ENCODE results near the gene SLC4A1AP. TPM values are rescaled to one million over a fixed set of nuclear protein-coding genes. Genes with fewer than 3 reads are reported as not detected.

The SLC4A1AP gene
- total RNA-seq, 1 experiment from 2014 or later = 19.8 TPM

DNA sequence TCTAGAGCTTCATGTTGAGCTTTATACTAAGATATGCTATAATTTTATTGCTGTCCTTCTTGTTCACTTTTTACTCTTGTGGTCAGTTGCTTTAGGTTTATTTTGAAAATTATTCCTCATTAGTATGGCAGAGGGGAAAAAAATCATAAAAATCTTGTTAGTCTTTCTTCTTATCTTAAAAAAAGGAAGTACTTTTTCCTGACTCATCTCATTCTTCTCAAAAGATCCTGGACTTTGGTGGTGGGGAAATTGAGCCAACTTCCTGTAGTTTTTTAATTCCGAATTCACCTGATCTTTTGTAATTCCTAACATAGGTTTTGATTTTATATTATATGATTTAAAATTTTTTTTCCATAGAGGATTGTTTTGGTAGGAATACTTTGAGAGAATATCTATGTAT, 3.8 kb downstream of the SLC4A1AP start (continued):
- TF ChIP-seq, protein P1, sequence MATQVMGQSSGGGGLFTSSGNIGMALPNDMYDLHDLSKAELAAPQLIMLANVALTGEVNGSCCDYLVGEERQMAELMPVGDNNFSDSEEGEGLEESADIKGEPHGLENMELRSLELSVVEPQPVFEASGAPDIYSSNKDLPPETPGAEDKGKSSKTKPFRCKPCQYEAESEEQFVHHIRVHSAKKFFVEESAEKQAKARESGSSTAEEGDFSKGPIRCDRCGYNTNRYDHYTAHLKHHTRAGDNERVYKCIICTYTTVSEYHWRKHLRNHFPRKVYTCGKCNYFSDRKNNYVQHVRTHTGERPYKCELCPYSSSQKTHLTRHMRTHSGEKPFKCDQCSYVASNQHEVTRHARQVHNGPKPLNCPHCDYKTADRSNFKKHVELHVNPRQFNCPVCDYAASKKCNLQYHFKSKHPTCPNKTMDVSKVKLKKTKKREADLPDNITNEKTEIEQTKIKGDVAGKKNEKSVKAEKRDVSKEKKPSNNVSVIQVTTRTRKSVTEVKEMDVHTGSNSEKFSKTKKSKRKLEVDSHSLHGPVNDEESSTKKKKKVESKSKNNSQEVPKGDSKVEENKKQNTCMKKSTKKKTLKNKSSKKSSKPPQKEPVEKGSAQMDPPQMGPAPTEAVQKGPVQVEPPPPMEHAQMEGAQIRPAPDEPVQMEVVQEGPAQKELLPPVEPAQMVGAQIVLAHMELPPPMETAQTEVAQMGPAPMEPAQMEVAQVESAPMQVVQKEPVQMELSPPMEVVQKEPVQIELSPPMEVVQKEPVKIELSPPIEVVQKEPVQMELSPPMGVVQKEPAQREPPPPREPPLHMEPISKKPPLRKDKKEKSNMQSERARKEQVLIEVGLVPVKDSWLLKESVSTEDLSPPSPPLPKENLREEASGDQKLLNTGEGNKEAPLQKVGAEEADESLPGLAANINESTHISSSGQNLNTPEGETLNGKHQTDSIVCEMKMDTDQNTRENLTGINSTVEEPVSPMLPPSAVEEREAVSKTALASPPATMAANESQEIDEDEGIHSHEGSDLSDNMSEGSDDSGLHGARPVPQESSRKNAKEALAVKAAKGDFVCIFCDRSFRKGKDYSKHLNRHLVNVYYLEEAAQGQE (IDR thresholded peaks at IDR 0.05; ENCODE audit: low read depth) = no peak
- TF ChIP-seq EZH2phosphoT487 (IDR thresholded peaks at IDR 0.05; ENCODE audit: borderline replicate concordance) (no peak), JUND (IDR thresholded peaks at IDR 0.05) (no peak)

- no peak overlapping the region for H3K27ac ChIP-seq (ENCODE audit: low read depth, low read length)
- H3K4me1 ChIP-seq (ENCODE audit: control insufficient read depth in 1 of 2, insufficient read depth in 2 of 2, low read length in 2 of 2) = no peaks in the 10 kb centered on the region
- H3K9me2 ChIP-seq (ENCODE audit: insufficient read depth) = no peaks in the 10 kb centered on the region
- RAD21 ChIA-PET (ENCODE audit: low non-redundant PET in 1 of 2, low total read pairs in 2 of 2, uncharacterized antibody in 2 of 2, unreplicated experiment in 2 of 2) = no interaction called here
- H3K36me3 ChIP-seq (ENCODE audit: control insufficient read depth in 1 of 2, insufficient read depth in 2 of 2, low read length in 2 of 2) = peaks cover 31 to 35% of the 10 kb centered on the region in 2 experiments; a peak in 3 of 4 replicates
- H3K9me3 ChIP-seq (ENCODE audit: control insufficient read depth in 1 of 2, insufficient read depth in 1 of 2, low read depth in 1 of 2, low read length in 2 of 2) = no peaks in the 10 kb centered on the region
- no peak overlapping the region for H3K4me3 ChIP-seq (replicated peaks in 1 of 2; ENCODE audit: low read depth in 1 of 2, low read length in 2 of 2)
- CTCF ChIA-PET = interaction anchor here (1.3 kb wide), 1 partner anchor 12 kb away, joined by 7 read pairs; no protein-coding TSS in a partner anchor
- ATAC-seq = no peak
- H2AFZ ChIP-seq (ENCODE audit: low read depth, low read length, poor library complexity, severe bottlenecking) = no peak overlapping the region
- no peak overlapping the region for H3K4me2 ChIP-seq (ENCODE audit: low read length)
- POLR2A ChIA-PET = interaction anchor here (0.6 kb wide), 1 partner anchor 13 kb away, joined by 3 read pairs; no protein-coding TSS in a partner anchor
- H4K20me1 ChIP-seq (ENCODE audit: insufficient read depth) = no peaks in the 10 kb centered on the region; the same call in 1 of the 2 replicates
- TF ChIP-seq ZFX (IDR thresholded peaks at IDR 0.05) (no peak), SIN3A (IDR thresholded peaks at IDR 0.05; ENCODE audit: low read depth) (no peak), EGR1 (IDR thresholded peaks at IDR 0.05; ENCODE audit: low read depth) (no peak), SP1 (IDR thresholded peaks at IDR 0.05; ENCODE audit: low read depth) (no peak), POLR2A (IDR thresholded peaks at IDR 0.05; ENCODE audit: borderline replicate concordance, extremely low read depth, insufficient read depth, insufficient read length) (no peak)
- TF ChIP-seq, protein P2, sequence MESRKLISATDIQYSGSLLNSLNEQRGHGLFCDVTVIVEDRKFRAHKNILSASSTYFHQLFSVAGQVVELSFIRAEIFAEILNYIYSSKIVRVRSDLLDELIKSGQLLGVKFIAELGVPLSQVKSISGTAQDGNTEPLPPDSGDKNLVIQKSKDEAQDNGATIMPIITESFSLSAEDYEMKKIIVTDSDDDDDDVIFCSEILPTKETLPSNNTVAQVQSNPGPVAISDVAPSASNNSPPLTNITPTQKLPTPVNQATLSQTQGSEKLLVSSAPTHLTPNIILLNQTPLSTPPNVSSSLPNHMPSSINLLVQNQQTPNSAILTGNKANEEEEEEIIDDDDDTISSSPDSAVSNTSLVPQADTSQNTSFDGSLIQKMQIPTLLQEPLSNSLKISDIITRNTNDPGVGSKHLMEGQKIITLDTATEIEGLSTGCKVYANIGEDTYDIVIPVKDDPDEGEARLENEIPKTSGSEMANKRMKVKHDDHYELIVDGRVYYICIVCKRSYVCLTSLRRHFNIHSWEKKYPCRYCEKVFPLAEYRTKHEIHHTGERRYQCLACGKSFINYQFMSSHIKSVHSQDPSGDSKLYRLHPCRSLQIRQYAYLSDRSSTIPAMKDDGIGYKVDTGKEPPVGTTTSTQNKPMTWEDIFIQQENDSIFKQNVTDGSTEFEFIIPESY (IDR thresholded peaks at IDR 0.05; ENCODE audit: extremely low read depth, insufficient replicate concordance, low read length) = no peak
- TF ChIP-seq, protein P1 (IDR thresholded peaks at IDR 0.05; ENCODE audit: low read depth) = no peak
- no TSS peak for BruUV-seq (replicated peaks)
- H3K9ac ChIP-seq (ENCODE audit: low read length) = no peak overlapping the region
- H3K27me3 ChIP-seq (ENCODE audit: insufficient read depth, low read length) = no peaks in the 10 kb centered on the region
- H3K79me2 ChIP-seq (ENCODE audit: insufficient read depth, low read length) = no peaks in the 10 kb centered on the region; the same call in 1 of the 2 replicates
- DNase-seq (ENCODE audit: low read depth, low spot score) = no peak
- intact Hi-C loops (cut with micrococcal nuclease) = no loop called here
Observed at GRCh38 chr2:27671235-27671634, 7.5 kb downstream of the SLC4A1AP start.

Data from HCT116 (cell line).